NCI-H1436 (cell line): ENCODE measurements around the gene HSD11B1.

ENCODE experiments used
- DNase-seq: peaks from one replicate; lab custom pipeline; 2025; lab: John Stamatoyannopoulos, UW

Gene HSD11B1

GRCh38 chr1:209727785-209728184, 23.1 kb downstream of the HSD11B1 start:
- no peak for DNase-seq

GRCh38 chr1:209728466-209728865, 23.8 kb downstream of the HSD11B1 start:
- no peak for DNase-seq

- DNase-seq: no peak
Observed at GRCh38 chr1:209729436-209729835, 24.8 kb downstream of the HSD11B1 start.

- DNase-seq: no peak
Observed at GRCh38 chr1:209732725-209733124, 28.1 kb downstream of the HSD11B1 start.

GRCh38 chr1:209733409-209734192, 29.0 kb downstream of the HSD11B1 start:
- DNase-seq: no peak

- no peak for DNase-seq
Observed at GRCh38 chr1:209736490-209737117, 32.0 kb downstream of the HSD11B1 start.

GRCh38 chr1:209737118-209737505, 32.5 kb downstream of the HSD11B1 start:
- no peak for DNase-seq

GRCh38 chr1:209738270-209738669, 33.6 kb downstream of the HSD11B1 start:
- no peak for DNase-seq

GRCh38 chr1:209741193-209741592, 36.5 kb downstream of the HSD11B1 start:
- DNase-seq: no peak

- no peak for DNase-seq
Observed at GRCh38 chr1:209741889-209742288, 37.2 kb downstream of the HSD11B1 start.

- no peak for DNase-seq
Observed at GRCh38 chr1:209742409-209743144, 37.9 kb downstream of the HSD11B1 start.

- DNase-seq: no peak
Observed at GRCh38 chr1:209743145-209743482, 38.5 kb downstream of the HSD11B1 start.

- DNase-seq: no peak
Observed at GRCh38 chr1:209746451-209747165, 42.0 kb downstream of the HSD11B1 start.

- no peak for DNase-seq
Observed at GRCh38 chr1:209747580-209748262, 43.1 kb downstream of the HSD11B1 start.

GRCh38 chr1:209748620-209749019, 44.0 kb downstream of the HSD11B1 start:
- DNase-seq: no peak

- DNase-seq: no peak
Observed at GRCh38 chr1:209749205-209749604, 44.6 kb downstream of the HSD11B1 start.

- no peak for DNase-seq
Observed at GRCh38 chr1:209749670-209750323, 45.2 kb downstream of the HSD11B1 start.

- DNase-seq: no peak
Observed at GRCh38 chr1:209751627-209752231, 47.1 kb downstream of the HSD11B1 start.

GRCh38 chr1:209752890-209753289, 48.2 kb downstream of the HSD11B1 start:
- DNase-seq: no peak

GRCh38 chr1:209755256-209755655, 50.6 kb downstream of the HSD11B1 start:
- DNase-seq: no peak
